CD4-positive, alpha-beta T cell treated with Interferon alpha-2 for 1 hour (primary cell): ENCODE data around the gene C9orf50.

Source experiments
- DNase-seq, 2 donors: peaks; one replicate each; pipeline ENCODE4 v3.0.0-alpha.2; 2020 to 2022

C9orf50 gene

DNA sequence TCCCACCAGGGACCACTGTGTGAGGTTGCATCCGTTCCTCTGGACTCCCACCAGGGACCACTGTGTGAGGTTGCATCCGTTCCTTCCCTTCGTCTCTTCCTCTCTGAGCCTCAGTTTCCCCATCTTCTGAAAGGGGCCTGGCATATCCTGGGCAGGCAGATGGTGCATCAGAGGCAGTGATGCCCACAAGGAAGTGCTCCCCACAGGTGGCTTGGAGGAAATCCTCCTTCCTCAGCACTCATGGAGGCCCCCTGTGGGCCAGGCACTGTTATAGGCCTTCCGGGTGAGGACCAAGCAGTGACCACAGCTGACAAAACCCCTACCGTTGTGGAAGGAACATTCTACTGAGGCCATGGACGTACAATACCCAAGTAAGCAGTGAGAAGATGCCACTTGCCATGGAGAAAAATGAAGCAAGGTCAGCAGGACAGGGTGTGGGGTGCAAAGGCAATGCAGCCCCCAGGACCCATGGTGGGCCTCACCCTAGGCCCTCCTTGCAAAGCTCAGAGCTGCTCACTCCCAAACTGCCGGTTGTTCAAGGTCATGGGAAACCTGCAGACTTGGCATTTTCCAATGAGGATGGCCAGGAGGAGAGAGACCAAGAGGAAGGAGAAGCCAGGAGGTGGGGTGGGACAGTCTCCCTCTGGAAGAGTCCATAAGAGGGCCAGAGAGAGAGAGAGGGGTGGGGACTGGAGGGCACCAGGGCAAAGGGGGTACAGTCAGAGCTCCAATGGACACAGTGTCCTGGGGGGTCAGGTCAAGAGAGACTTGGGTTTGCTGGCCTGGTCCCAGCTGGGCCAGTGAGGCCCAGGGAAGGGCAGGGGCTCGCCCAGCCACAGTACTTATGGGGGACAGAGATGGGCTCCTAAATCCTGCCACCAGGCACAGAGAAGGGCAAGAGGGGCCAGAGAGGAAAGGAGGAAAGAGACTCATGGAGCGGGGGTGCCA lies 51.1 kb downstream of the C9orf50 start:
- DNase-seq = no peak

DNA sequence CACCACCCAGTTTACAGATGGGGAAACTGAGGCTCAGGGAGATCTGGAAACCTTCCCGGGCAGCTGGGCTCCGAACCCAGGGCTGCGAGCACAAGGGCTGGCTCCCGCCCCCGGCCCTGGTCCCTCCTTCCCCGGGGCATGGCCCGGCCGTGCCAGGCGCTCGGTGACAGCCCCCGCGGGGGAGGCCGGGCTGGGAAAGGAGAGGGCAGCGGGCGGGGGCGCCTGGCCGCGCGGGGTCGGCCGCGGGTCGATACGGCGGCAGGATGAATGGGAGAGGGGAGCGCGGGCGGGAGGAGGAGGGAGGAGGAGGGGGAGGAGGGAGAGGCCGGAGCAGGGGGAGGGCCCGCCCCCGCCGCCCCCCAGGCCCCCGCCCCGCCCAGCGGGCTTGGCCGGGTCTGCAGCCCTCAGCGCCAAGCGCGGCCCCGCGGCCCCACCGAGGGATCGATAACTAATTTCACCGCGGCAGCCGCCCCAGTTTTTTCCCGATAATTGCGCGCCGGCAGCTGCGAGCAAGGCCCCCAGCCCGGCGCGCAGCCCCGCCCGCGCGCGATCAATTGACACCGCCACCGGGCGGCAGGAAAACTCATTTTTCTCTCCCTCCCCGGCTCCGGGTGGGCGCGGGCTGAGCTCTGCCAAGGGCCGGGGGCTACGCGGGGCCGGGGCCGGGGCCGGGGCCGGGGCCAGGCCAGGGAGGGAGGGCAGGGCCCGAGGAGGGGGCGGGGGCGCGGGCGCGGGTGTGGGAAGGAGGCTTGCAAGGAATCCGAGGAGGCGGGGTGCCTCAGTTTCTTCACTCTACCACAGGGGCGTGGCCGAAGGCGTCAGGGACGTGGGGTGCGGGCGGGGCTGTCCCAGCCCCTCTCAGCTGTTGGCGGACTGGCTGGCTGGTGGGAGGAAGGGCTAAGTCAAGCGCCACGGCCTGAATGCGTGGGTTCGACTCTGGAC lies 52.1 kb downstream of the C9orf50 start:
- DNase-seq = peak in 1 of 2 donors; percentile 26

DNA sequence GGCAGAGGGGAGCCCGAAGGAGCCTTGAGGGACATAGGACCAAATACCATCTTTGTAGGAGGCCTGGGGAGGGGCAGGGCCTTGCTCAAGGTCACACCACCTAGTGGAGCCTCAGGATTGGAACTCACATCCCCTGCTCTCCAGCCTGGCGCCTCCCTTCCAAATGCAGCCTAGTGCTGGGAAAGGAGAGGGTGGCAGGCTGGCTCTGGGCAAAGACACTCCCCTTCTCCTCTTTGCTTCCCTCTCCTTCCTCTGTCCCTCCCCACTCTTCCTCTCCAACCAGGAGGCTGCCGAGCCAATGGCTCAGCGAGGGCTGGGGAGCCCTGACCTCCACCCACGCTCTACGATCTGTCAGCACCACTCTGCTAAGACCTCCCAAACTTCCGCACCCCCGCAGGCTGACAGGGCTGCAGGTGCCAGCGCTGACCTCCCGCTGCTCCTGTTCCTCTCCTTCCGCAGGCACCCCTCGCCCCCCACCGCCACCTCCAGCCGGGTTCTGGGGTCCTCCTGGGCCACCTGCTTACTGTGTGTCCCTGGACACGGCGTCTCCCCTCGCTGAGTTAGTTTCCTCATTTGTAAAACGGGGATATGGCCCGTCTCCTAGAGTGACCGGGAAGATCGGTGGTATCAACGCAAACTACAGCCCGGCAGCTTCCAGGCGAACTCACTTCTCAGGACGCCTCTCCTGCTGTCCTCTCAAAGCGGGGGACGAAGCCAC lies 52.9 kb downstream of the C9orf50 start:
- DNase-seq = no peak

DNA sequence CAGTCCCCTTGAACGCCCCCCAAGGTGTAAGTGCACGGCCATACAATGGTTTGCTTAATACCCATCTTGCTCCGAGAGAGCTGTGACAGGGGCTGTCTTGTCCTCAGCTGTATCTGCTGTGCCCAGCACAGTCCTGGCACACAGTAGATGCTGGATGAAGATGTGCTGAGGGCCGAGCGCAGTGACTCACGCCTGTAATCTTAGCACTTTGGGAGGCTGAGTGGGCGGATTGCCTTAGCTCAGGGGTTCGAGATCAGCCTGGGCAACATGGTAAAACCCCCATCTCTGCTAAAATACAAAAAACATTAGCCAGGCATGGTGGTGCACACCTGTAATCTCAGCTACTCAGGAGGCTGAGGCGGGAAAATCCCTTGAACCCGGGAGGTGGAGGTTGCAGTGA lies 53.6 kb downstream of the C9orf50 start:
- DNase-seq = no peak

DNA sequence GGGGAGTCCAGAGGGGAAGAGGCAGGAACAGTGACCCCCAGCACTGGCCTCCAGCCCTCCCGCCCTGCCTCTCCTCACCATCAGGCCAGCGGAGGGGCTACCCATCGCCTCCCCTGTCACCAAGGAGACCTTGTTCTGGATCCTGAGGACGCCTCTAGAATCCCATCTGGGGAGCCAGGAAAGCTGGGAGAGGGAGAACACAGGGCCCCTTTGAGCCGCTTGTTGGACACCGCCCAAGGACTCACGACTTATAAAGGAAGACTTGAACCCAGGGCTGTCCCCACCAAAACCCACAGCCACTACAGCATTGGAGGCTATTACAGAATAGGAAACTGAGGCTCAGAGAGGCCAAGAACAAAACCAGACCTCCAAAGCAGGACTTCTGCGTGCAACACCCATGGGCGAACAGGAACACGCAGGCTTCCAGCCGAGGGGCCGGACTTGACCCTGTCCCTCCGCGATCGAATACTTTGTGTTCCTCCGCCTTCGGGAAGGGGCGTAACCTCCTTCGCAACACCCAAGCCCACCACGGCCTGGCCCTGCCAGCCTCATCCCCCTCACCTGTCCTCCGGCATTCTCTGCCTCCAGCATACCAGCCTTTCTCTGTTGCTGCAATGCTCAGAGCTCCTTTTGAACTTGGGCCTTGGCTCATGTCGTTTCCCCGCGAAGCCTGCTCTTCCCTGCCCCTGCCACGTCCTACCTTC lies 54.2 kb downstream of the C9orf50 start:
- DNase-seq = no peak

DNA sequence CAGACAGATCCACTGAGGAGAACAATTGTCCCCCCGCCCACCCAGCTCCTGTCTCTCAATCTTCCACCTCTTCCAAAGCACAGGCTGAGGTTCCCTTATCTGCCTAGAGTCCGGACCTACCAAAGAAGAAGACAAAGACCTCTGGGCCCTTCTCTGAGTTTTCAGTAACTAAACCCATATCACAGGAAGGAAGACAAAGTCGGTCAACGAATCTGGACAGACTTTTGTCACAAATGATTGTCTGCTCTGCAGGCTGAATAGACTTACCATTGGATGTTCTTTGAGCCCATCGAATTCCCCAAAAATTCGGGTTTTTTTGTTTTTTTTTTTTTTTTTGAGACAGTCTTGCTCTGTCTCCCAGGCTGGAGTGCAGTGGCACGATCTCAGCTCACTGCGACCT lies 58.0 kb downstream of the C9orf50 start:
- no peak for DNase-seq

DNA sequence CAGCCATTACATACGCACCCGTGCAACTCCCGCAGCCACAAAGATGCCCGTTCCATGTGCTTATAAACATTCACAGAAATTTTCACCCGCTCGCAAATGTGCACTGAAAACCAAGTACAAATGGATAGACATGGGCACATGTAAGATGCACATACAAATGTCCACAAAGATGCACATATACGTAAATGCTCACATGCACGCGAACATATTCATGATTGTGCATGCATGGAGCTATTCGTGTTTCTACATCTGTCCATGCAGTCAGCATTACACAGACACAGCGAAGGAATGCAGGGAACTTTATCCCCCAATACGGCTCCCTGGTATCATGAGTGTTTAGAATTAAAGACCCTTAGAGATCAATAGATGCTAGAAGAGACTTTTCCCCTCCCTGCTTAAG lies 58.4 kb downstream of the C9orf50 start:
- no peak for DNase-seq
